Left ventricle myocardium inferior (tissue), 1 donor: ENCODE results near the gene MYO5B. TPM values are rescaled to one million over a fixed set of nuclear protein-coding genes. Genes with fewer than 3 reads are reported as not detected.
"Not testable (repeated sequence)": the region's sequence is repeated elsewhere in the genome, so short reads cannot be mapped to it uniquely, and the experiment has no call there.

Experiments
- DNase-seq: peaks from one replicate; pipeline ENCODE4 v3.0.0-alpha.2; 2020
- H3K27ac ChIP-seq: fragments of 200-600 bp; replicated peaks from 2 replicates; pipeline ENCODE4 v1.8.0; 2021
- H3K27me3 ChIP-seq: fragments of 200-600 bp; 2 replicates; pipeline ENCODE4 v1.8.0; 2021; ENCODE audit warnings: low read depth
- H3K36me3 ChIP-seq: fragments of 200-600 bp; 2 replicates; pipeline ENCODE4 v1.8.0; 2021
- H3K4me1 ChIP-seq: fragments of 200-600 bp; 2 replicates; pipeline ENCODE4 v1.8.0; 2021
- H3K4me3 ChIP-seq: fragments of 200-600 bp; 2 replicates; pipeline ENCODE4 v1.8.0; 2021; ENCODE audit warnings: mild to moderate bottlenecking, moderate library complexity
- H3K9me3 ChIP-seq: fragments of 200-600 bp; replicated peaks from 2 replicates; pipeline ENCODE4 v1.8.0; 2021
- intact Hi-C: fragments of 100-400 bp; cut with micrococcal nuclease; formaldehyde crosslinking; loops from one replicate; pipeline ENCODE4 v1.11.0; 2022
- total RNA-seq: library from RNA; stranded (reverse); fragmentation: NEBNext Ultra II Directional; extraction: Animal tissue kit (Norgen Biotek cat#: 25700); gene quantifications from one replicate; pipeline ENCODE4 v1.2.1, GENCODE V29; 2021
- TF ChIP-seq, protein P1 (sequence below): fragments of 200-600 bp; IDR thresholded peaks from 2 replicates; pipeline ENCODE4 v1.8.0; 2021; ENCODE audit warnings: antibody characterized with exemption, mild to moderate bottlenecking, borderline replicate concordance
- donor health status: DM: no; HTN: yes; CAD: no; lungs with severe emphysema.

MYO5B gene
- total RNA-seq, 1 donor from 2014 or later = 0.44 TPM

DNA sequence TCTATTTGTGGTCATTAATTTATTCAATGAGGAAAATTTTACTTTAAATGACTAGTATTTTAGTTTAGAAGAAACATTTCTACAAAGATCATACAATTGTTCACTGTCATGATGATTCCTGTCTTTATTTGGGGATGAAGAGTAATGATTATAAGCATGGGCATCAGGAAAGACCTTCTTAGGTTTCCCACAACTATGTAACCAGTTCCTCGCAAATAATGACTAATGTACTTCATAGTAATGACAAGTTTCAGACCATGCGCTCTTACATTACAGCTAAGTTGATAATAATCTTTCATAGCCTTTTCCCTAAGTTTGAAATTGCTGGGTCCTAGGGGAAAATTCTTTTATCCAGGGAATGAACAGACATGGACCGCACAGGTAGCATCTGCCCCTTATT is 90.5 kb downstream of the MYO5B start:
- intact Hi-C loops = no loop called here
- no peaks in the 10 kb centered on the region for H3K4me1 ChIP-seq
- TF ChIP-seq, protein P1, sequence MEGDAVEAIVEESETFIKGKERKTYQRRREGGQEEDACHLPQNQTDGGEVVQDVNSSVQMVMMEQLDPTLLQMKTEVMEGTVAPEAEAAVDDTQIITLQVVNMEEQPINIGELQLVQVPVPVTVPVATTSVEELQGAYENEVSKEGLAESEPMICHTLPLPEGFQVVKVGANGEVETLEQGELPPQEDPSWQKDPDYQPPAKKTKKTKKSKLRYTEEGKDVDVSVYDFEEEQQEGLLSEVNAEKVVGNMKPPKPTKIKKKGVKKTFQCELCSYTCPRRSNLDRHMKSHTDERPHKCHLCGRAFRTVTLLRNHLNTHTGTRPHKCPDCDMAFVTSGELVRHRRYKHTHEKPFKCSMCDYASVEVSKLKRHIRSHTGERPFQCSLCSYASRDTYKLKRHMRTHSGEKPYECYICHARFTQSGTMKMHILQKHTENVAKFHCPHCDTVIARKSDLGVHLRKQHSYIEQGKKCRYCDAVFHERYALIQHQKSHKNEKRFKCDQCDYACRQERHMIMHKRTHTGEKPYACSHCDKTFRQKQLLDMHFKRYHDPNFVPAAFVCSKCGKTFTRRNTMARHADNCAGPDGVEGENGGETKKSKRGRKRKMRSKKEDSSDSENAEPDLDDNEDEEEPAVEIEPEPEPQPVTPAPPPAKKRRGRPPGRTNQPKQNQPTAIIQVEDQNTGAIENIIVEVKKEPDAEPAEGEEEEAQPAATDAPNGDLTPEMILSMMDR = no peak
- H3K36me3 ChIP-seq = no peaks in the 10 kb centered on the region
- H3K27me3 ChIP-seq = peaks cover 54% of the 10 kb centered on the region
- no peak for DNase-seq
- no peak overlapping the region for H3K27ac ChIP-seq
- H3K4me3 ChIP-seq = no peak overlapping the region
- H3K9me3 ChIP-seq = no peaks in the 10 kb centered on the region

- Histone ChIP-seq H3K27me3 (peaks cover 33% of the 10 kb centered on the region), H3K4me3 (no peak overlapping the region), H3K9me3 (no peaks in the 10 kb centered on the region), H3K36me3 (no peaks in the 10 kb centered on the region), H3K27ac (no peak overlapping the region), H3K4me1 (no peaks in the 10 kb centered on the region)
- DNase-seq = no peak
- intact Hi-C loops = no loop called here
- TF ChIP-seq, protein P1 = no peak
These were observed 95.1 kb downstream of the MYO5B start for GRCh38 chr18:50099725-50100407.

DNA sequence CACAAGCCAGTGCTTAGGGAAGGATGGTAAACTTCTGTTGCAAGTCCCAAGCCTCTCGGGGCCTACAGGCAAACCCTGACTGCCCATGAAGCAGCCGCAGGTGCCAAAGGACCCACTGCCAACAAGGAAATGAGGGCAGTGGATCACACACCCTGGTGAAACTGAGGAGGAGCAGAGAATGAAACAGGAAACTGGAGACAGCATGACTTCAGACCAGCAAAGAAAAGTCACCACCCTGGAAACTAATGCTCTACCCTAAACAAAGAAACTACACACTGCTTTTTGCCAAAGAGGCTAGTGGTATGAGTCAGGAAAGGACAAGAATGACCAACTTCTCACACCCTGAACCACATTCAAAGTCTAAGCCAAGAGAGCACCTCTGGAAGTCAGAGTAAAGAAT is 97.2 kb downstream of the MYO5B start:
- H3K27ac ChIP-seq = no peak overlapping the region
- no peaks in the 10 kb centered on the region for H3K36me3 ChIP-seq
- TF ChIP-seq, protein P1 = no peak
- no peaks in the 10 kb centered on the region for H3K4me1 ChIP-seq
- H3K4me3 ChIP-seq = no peak overlapping the region
- H3K27me3 ChIP-seq = peaks cover 22% of the 10 kb centered on the region
- no peaks in the 10 kb centered on the region for H3K9me3 ChIP-seq
- intact Hi-C loops = no loop called here
- DNase-seq = no peak

DNA sequence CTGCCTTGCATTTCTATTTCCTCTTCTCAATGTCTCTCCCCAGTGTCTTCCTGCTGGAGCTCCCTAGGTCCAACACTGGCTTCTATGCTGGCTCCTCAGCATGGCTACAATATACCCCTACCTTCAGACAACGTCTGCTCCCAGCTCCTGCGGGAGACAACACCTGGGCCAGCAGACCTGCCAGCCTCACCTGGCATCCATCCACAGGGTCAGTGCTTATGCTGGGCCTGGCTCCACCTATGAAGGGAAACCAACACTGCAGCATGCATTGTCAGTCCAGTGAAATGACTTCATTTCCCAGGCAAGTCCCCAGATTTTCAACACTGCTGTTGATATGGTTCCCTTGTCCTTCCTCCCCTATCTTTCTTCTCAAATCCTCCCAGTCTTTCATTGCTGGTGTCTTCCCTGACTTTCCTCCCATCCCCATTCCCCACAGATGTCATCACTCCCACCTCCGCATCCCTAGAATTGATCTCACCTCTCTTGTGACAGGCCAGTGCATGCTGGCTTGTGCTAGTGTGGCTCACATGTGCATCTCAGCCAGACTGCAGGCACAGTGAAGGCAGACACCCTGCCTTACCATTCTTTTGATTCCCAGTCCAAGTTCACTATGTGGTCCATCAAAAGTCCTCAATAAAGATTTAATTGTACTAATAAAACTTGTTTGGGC is 98.0 kb downstream of the MYO5B start:
- TF ChIP-seq, protein P1 = no peak
- H3K4me1 ChIP-seq = peaks cover 5% of the 10 kb centered on the region
- H3K36me3 ChIP-seq = no peaks in the 10 kb centered on the region
- intact Hi-C loops = no loop called here
- no peaks in the 10 kb centered on the region for H3K9me3 ChIP-seq
- no peak for DNase-seq
- H3K4me3 ChIP-seq = no peak overlapping the region
- H3K27ac ChIP-seq = no peak overlapping the region
- H3K27me3 ChIP-seq = peaks cover 15% of the 10 kb centered on the region

DNA sequence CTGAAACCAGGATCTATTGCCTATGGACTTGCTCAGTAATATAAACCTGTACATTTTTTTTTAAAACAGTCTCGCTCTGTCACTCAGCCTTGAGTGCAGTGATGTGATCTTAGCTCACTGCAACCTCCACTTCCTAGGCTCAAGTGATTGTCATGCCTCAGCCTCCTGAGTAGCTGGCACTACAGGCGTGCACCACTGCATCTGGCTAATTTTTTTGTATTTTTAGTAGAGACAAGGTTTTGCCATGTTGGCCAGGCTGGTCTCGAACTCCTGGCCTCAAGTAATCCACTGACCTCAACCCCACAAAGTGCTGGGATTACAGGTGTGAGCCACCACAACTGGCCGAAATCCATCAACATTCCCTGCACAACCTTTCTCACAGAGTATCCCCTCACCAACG is 100.2 kb downstream of the MYO5B start:
- H3K27ac ChIP-seq, H3K9me3 ChIP-seq, intact Hi-C loops, H3K27me3 ChIP-seq, H3K36me3 ChIP-seq, DNase-seq, H3K4me3 ChIP-seq: not testable (repeated sequence)
- H3K4me1 ChIP-seq = peaks cover 12% of the 10 kb centered on the region

GRCh38 chr18:50094221-50094773 is 100.7 kb downstream of the MYO5B start:
- H3K27me3 ChIP-seq = no peaks in the 10 kb centered on the region
- DNase-seq = no peak
- TF ChIP-seq, protein P1 = no peak
- H3K4me3 ChIP-seq = no peak overlapping the region
- peaks cover 12% of the 10 kb centered on the region for H3K4me1 ChIP-seq
- H3K27ac ChIP-seq = no peak overlapping the region
- H3K36me3 ChIP-seq = no peaks in the 10 kb centered on the region
- intact Hi-C loops = no loop called here
- no peaks in the 10 kb centered on the region for H3K9me3 ChIP-seq
